Suppressor macrophage (primary cell): ENCODE results near the gene GUCY1B1.

Experiments
- DNase-seq, 4 experiments: peaks; one replicate each; pipeline ENCODE4 v3.0.0-alpha.2; 2020 to 2022
- total RNA-seq, 17 experiments: gene quantifications; one replicate each; lab custom pipeline; 2026; ENCODE audit warnings: mixed read lengths in 6 of 17, inconsistent platforms in 3 of 17; lab: John Stamatoyannopoulos, UW

The GUCY1B1 gene
- total RNA-seq = 1.0 to 5.7 (median 2.6) reads per million in 17 experiments

- peak; percentile 90 to 95 (median 94) for DNase-seq
Observed at GRCh38 chr4:155758481-155759371, at the start of gene GUCY1B1. TSS of gene GUCY1B1 (plus strand) at chr4:155759021. CDS start at chr4:155759141, 120 bp downstream.

- peak in 1 of 4 experiments; percentile 19 for DNase-seq
Observed at GRCh38 chr4:155709918-155710317, 48.9 kb upstream of the GUCY1B1 start.

- DNase-seq = no peak
Observed at GRCh38 chr4:155711556-155711955, 47.3 kb upstream of the GUCY1B1 start.

- peak in 2 of 4 experiments; percentile 33 to 49 for DNase-seq
Observed at GRCh38 chr4:155712846-155713245, 46.0 kb upstream of the GUCY1B1 start.

- DNase-seq = no peak
Observed at GRCh38 chr4:155713911-155714310, 44.9 kb upstream of the GUCY1B1 start.

- no peak for DNase-seq
Observed at GRCh38 chr4:155722336-155722735, 36.5 kb upstream of the GUCY1B1 start.

GRCh38 chr4:155722816-155723499 lies 35.9 kb upstream of the GUCY1B1 start:
- no peak for DNase-seq

- no peak for DNase-seq
Observed at GRCh38 chr4:155724731-155725130, 34.1 kb upstream of the GUCY1B1 start.

GRCh38 chr4:155734065-155734464 lies 24.8 kb upstream of the GUCY1B1 start:
- DNase-seq = no peak

GRCh38 chr4:155734951-155735350 lies 23.9 kb upstream of the GUCY1B1 start:
- DNase-seq = no peak

- no peak for DNase-seq
Observed at GRCh38 chr4:155735496-155735895, 23.3 kb upstream of the GUCY1B1 start.

GRCh38 chr4:155738548-155738947 lies 20.3 kb upstream of the GUCY1B1 start:
- DNase-seq = no peak

GRCh38 chr4:155741546-155741945 lies 17.3 kb upstream of the GUCY1B1 start:
- no peak for DNase-seq

GRCh38 chr4:155742310-155743015 lies 16.4 kb upstream of the GUCY1B1 start:
- DNase-seq = no peak

- DNase-seq = no peak
Observed at GRCh38 chr4:155745984-155746383, 12.8 kb upstream of the GUCY1B1 start.

GRCh38 chr4:155748039-155748438 lies 10.8 kb upstream of the GUCY1B1 start:
- no peak for DNase-seq

GRCh38 chr4:155749041-155749440 lies 9.8 kb upstream of the GUCY1B1 start:
- DNase-seq = no peak

- no peak for DNase-seq
Observed at GRCh38 chr4:155751569-155751968, 7.3 kb upstream of the GUCY1B1 start.

- DNase-seq = no peak
Observed at GRCh38 chr4:155757745-155758265, 1.0 kb upstream of the GUCY1B1 start.

- DNase-seq = peak; percentile 13 to 45 (median 24)
Observed at GRCh38 chr4:155759372-155760252, 791 bp downstream of the GUCY1B1 start.

- no peak for DNase-seq
Observed at GRCh38 chr4:155761047-155761446, 2.2 kb downstream of the GUCY1B1 start.

GRCh38 chr4:155761916-155762315 lies 3.1 kb downstream of the GUCY1B1 start:
- no peak for DNase-seq
